Colonic mucosa (tissue), 4 donors: ENCODE measurements around the gene TBC1D22A. TPM values are rescaled to one million over a fixed set of nuclear protein-coding genes. Genes with fewer than 3 reads are reported as not detected.

ENCODE experiments used
- DNase-seq: peaks from one replicate; pipeline ENCODE4 v3.0.0-alpha.2; 2020
- H3K27ac ChIP-seq: fragments of 200-600 bp; one replicate; pipeline ENCODE4 v1.8.0; 2021
- H3K27me3 ChIP-seq: fragments of 200-600 bp; one replicate; pipeline ENCODE4 v1.8.0; 2021
- H3K36me3 ChIP-seq: fragments of 200-600 bp; one replicate; pipeline ENCODE4 v1.8.0; 2021
- H3K4me1 ChIP-seq: fragments of 200-600 bp; one replicate; pipeline ENCODE4 v1.8.0; 2021; ENCODE audit warnings: mild to moderate bottlenecking
- H3K4me3 ChIP-seq: fragments of 200-600 bp; one replicate; pipeline ENCODE4 v1.8.0; 2021
- H3K9ac ChIP-seq, 2 donors: one replicate each; pipeline ENCODE4 v1.7.0; 2013; ENCODE audit warnings: control low read depth in 2 of 2, low read depth in 2 of 2, low read length in 2 of 2
- H3K9me3 ChIP-seq: fragments of 200-600 bp; one replicate; pipeline ENCODE4 v1.8.0; 2021
- intact Hi-C: fragments of 100-400 bp; cut with DNase I; formaldehyde crosslinking; loops from one replicate; pipeline ENCODE4 v1.14.1; 2022
- total RNA-seq, 2 donors: library from RNA; stranded (reverse); fragmentation: NEBNext Ultra II Directional in 1 of 2; extraction: Animal tissue kit (Norgen Biotek cat#: 25700) in 1 of 2; gene quantifications; one replicate each; pipeline ENCODE4 v1.2.1, GENCODE V29; 2021
- TF ChIP-seq, protein P1 (sequence below): fragments of 200-600 bp; IDR thresholded peaks from one replicate; pipeline ENCODE4 v1.8.0; 2022; ENCODE audit warnings: antibody characterized with exemption, mild to moderate bottlenecking
- donor health status: healthy.
- donor health status: DM: no; HTN: no; CAD: no.
- donor health status: DM: no; HTN: no; CAD: no.

Gene TBC1D22A
- total RNA-seq, 2 donors from 2014 or later = 34.2 to 36.4 TPM

DNA sequence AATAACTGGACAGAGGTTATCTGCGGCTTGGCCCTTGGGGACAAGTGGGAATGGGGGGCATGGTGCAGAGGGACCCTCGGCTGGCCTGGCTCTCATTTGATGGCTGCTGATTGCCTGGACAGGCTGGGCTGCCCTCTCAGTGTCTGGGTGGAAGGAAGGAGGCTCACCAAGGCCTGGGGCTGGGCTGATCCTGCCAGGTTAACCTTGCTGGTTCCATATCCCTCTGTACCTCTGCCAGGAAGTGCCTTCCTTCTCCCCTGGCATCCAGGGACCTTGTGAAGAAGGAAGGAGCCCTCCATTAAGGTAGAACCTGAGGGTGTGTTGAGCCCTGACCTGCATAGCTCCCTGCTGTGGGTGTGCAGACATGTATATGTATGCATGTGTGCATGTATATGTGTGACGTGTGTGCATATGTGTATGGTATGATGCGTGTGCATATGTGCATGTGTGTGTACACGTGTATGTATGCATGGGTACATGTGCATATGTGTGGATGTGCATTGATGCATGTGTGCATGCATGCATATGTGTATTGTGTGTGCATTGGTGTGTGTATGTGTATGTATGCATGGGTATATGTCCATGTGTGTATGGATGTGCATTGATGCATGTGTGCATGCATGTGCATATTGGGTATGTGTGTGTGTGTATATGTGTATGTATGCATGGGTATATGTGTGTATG, 433.9 kb downstream of the TBC1D22A start:
- Histone ChIP-seq H3K36me3 (no peaks in the 10 kb centered on the region), H3K27me3 (no peaks in the 10 kb centered on the region), H3K27ac (no peak overlapping the region), H3K9me3 (no peaks in the 10 kb centered on the region), H3K9ac (no peak overlapping the region), H3K4me1 (no peaks in the 10 kb centered on the region), H3K4me3 (no peak overlapping the region)
- DNase-seq = peak; percentile 11
- intact Hi-C loops = no loop called here
- TF ChIP-seq, protein P1, sequence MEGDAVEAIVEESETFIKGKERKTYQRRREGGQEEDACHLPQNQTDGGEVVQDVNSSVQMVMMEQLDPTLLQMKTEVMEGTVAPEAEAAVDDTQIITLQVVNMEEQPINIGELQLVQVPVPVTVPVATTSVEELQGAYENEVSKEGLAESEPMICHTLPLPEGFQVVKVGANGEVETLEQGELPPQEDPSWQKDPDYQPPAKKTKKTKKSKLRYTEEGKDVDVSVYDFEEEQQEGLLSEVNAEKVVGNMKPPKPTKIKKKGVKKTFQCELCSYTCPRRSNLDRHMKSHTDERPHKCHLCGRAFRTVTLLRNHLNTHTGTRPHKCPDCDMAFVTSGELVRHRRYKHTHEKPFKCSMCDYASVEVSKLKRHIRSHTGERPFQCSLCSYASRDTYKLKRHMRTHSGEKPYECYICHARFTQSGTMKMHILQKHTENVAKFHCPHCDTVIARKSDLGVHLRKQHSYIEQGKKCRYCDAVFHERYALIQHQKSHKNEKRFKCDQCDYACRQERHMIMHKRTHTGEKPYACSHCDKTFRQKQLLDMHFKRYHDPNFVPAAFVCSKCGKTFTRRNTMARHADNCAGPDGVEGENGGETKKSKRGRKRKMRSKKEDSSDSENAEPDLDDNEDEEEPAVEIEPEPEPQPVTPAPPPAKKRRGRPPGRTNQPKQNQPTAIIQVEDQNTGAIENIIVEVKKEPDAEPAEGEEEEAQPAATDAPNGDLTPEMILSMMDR = no peak

DNA sequence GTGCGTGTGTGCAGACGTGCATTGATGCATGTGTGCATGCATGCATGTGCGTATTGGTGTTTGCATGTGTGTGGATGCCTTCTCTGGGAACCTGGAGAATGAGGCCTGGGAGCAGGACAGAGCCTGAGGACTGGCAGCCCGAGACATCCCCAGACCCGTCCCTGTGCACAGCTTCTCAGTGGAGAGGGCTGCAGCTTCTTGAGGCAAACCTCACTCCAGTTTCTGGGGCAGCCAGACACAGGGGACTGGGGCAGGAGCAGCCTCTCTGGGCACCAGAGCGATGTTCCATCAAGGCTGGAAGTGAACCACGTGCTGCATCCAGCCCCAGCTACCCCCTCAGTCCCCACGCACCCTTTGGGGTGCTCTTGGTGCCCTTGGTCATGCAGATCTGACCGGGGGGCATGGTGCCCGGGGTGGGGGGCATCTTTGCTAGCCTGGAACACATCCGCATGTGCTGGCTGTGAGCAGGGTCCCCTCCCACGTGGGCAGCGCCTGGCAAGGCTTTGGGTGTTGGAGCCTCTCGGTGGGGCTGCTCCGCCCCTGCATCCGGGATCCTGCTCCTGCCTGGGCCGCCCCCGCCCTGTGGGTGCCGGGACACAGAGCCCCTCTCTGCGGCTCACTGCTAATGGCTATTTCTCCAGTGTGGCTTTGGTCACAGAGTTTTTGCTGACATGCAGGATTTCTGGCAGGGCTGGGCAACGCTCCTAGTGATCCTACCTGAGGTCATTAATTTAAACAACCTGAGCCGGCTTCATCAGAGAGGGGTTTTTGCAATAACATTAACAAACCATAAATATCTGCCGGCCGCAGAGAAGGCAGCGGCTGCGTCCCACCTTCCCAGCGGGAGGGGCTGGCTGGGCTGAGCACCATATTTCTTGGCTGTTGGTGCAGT, 434.7 kb downstream of the TBC1D22A start:
- DNase-seq = peak; percentile 15
- no peak overlapping the region for H3K27ac ChIP-seq
- TF ChIP-seq, protein P1 = no peak
- H3K27me3 ChIP-seq = no peaks in the 10 kb centered on the region
- H3K36me3 ChIP-seq = no peaks in the 10 kb centered on the region
- H3K9ac ChIP-seq = no peak overlapping the region
- intact Hi-C loops = no loop called here
- H3K4me3 ChIP-seq = no peak overlapping the region
- H3K9me3 ChIP-seq = no peaks in the 10 kb centered on the region
- no peaks in the 10 kb centered on the region for H3K4me1 ChIP-seq

DNA sequence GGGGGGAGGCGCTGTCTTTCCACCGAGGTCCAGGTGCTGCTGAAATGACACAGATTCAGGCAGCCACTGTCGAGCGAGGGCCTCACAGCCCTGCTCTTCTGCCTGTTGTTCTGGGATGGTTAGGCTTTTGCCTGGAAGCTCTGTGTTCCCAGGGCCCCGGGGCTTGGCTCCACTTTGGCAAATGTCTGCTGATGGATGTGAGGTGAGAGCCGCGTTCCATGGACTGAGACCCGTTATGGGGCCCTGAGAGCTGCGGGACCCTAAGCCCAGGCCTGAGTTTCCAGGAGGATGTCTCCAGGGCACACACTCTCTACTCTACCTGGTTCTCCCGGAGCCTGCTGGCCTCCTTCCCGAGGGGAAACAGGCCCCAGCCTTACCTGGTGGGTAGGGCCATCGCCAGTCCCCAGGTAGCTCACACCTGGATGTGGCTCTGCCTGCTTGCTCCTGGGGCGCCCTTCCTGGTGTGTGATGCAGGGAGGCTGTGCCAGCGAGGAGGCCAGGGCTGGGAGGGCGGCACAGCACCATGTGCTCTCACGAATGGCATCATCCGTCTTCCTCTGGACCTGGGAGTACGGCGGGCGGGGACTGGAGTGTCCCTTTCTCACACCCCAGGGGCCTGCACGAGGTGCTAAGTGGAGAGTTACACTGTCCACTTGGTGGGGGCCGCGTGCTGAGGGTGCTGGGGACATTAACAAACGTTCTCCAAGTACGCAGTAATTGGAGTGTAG, 435.5 kb downstream of the TBC1D22A start:
- H3K9me3 ChIP-seq = no peaks in the 10 kb centered on the region
- TF ChIP-seq, protein P1 = no peak
- no peaks in the 10 kb centered on the region for H3K27me3 ChIP-seq
- H3K36me3 ChIP-seq = no peaks in the 10 kb centered on the region
- no peaks in the 10 kb centered on the region for H3K4me1 ChIP-seq
- intact Hi-C loops = no loop called here
- H3K4me3 ChIP-seq = no peak overlapping the region
- H3K27ac ChIP-seq = no peak overlapping the region
- no peak overlapping the region for H3K9ac ChIP-seq
- DNase-seq = no peak

DNA sequence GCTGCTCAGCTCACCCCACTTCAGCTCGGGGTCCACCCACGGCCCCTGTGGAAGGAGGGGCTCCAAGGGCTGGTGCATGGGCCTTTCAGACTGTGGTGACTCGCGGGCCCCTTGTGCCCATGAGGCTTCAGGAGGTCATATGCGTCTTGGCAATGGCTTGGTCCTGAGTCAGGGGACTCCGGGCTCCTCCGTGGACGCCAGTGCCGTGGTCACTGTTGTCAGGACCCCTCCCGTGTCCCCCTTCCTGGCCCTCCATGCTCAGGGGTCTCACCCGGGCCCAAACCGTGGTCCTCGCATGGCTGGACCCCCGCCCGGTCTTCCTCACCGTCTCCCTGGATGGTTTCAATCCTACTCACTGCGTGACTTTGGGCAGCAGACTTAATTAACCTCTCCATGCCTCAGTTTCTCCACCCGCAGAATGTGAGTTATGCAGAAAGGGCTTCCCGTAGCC, 436.4 kb downstream of the TBC1D22A start:
- Histone ChIP-seq H3K9me3 (no peaks in the 10 kb centered on the region), H3K4me3 (no peak overlapping the region), H3K27me3 (no peaks in the 10 kb centered on the region), H3K9ac (no peak overlapping the region), H3K27ac (no peak overlapping the region), H3K36me3 (no peaks in the 10 kb centered on the region), H3K4me1 (no peaks in the 10 kb centered on the region)
- no peak for DNase-seq
- intact Hi-C loops = no loop called here
- TF ChIP-seq, protein P1 = no peak

DNA sequence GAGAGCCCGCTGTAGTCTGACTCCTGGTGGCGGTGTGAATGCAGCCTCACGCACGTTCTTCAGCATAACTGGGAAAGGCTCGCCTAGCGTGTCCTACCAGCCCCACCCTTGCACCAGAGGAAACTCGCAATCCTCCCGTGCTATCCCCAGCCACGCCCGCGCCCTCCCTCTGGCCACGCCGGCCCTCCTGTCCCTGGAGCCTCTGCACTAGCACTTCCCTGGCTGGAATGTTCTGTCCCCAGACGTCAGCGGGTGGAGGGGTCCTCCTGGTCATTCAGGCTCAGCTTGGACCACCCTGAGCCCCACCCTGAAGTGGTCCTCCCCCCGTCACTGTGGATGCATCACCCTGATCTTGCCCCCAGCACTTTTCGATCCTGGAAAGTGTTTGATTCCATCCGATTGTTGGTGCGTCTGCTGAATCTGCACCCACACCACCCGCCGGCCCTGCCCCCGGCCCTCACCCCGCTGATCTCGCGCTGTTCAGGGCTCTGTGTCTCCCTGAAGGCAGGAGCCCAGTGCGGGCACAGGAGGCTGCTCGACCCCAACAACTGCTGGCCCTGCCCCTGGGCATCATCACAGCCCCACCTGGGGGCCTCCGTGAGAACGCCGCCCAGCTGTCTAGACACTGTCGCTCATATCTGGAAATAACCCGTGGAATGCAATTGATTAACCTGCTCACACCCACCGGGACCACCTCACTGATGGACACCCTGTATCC, 437.0 kb downstream of the TBC1D22A start:
- TF ChIP-seq, protein P1 = no peak
- H3K9ac ChIP-seq = no peak overlapping the region
- no peaks in the 10 kb centered on the region for H3K36me3 ChIP-seq
- no peak for DNase-seq
- intact Hi-C loops = no loop called here
- no peaks in the 10 kb centered on the region for H3K27me3 ChIP-seq
- H3K27ac ChIP-seq = no peak overlapping the region
- no peak overlapping the region for H3K4me3 ChIP-seq
- H3K4me1 ChIP-seq = no peaks in the 10 kb centered on the region
- H3K9me3 ChIP-seq = no peaks in the 10 kb centered on the region
